Stimulated activated CD8-positive, alpha-beta memory T cell treated with anti-CD3 and anti-CD28 coated beads, Interleukin-4, amount 100 ng/mL, for 4 hours (primary cell): ENCODE data around the gene SLC66A2.
A peak's percentile ranks its signal among the peaks of the same experiment; 100 is the strongest.

Experiments used
- DNase-seq, 2 donors: peaks; one replicate each; pipeline ENCODE4 v3.0.0-alpha.2; 2020; ENCODE audit warnings: low read depth in 2 of 2, low spot score in 1 of 2

The SLC66A2 gene

DNA sequence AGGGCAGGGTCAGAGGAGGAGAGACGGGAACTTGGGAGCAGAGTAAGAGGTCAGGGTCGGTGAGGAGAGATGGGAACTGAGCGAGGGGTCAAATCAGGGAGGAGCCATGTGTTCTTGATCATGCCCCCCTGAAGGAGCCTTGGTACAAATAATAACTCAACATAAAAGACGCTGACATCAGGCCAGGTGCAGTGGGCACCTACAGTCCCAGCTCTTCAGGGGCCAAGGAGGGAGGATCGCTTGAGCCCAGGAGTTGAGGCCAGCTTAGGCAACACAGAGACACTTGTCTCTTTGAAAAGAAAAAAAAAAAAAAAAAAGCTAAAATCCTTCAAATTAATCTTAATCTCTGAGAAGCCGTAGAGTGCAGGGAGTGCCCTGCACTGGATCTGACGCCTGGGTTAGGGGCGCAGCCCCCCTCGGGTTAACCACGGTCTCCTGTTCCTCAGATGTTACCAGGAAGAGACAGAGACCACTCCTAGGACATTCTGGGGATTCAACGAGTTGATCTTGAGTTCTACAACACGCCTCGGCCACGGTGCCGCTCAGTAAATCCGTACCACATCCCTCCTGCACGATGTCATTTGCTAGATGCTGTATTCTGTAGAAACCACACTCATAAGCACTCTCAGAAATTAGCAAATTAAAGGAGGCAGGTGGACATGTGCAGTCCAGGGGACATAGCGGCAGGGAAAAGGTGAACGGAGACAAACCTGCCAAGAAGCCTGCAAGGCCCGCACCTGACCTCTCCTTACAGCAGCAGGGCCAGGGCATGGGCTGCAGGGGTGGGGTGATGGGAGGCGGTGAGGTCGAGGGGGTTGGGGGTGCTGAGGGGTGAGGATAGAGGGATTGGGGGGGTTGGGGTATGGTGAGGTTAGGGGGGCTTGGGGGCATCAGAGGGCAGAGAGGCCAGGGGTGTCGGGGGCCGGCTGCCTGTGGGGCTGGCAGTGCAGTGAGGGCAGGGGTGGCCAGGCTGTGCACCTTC lies 29.2 kb downstream of the SLC66A2 start:
- DNase-seq = no peak

DNA sequence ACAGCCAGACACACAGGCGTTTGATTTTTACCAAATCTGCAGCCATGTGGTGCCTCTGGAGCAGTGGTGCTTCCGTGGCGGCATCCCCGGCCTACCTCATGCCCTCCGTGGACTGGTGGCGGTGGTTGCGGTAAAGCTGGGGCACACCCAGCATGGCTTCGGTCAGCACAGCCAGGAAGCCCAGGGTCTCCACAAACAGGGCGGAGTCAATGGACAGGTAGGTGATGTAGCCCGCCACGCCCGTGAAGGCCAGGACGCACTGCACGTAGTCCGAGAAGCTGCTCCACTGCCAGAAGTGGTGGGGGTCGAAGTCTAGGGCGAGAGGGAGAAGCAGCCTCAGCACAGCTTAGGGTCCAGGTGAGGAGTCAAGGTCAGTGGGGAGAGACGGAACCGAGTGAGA lies 32.4 kb downstream of the SLC66A2 start:
- DNase-seq = no peak

DNA sequence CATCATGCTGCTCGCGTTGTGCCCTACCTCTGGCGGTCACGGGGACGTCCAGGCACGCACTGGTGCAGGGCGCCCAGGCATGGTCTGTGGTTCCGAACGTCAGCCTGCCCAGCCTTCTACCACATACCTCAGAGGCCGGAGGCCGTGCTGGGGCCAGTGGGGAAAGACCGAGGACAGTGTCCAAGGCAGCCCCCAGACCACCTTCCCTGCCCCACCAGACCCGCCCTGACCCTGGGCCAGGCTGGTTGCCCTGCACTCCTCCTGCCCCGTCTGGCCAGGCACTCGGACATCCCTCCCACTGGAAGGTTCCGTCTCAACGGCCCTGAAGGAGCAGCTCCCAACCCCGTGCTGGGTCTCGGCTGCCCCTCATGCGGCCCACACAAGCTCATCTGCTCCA lies 32.8 kb downstream of the SLC66A2 start:
- DNase-seq = no peak

DNA sequence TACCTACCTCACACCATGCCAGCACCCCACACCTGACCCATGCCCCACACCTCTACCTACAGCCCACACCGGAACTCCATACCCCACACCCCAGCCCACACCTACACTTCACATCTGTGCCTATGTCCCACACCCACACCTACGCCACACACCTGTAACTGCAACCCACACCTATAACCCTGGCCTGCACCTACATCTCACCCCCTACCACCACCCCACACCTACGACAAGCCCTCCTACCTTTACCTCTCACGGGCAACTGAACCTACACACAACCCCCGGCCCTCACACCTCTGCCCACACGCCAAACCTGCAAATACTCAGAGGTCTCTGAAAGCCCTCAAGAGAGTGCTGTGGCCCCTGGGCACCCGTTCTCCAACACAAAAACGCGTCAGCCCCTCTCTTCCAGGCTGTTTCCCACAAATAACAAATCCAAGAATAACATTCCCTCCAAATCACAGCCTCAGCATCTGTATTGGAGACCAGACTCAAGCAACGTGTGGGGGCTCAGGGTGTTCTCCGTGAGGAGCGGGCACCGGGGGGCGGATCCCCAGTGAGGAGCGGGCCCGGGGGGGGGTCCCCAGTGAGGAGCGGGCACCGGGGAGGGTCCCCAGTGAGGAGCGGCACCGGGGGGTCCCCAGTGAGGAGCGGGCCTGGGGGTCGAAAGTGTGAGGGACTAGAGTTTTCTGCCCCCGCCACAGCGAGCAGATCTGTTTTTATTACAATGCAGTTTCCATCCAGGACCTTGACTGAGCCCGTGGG lies 33.4 kb downstream of the SLC66A2 start:
- no peak for DNase-seq

DNA sequence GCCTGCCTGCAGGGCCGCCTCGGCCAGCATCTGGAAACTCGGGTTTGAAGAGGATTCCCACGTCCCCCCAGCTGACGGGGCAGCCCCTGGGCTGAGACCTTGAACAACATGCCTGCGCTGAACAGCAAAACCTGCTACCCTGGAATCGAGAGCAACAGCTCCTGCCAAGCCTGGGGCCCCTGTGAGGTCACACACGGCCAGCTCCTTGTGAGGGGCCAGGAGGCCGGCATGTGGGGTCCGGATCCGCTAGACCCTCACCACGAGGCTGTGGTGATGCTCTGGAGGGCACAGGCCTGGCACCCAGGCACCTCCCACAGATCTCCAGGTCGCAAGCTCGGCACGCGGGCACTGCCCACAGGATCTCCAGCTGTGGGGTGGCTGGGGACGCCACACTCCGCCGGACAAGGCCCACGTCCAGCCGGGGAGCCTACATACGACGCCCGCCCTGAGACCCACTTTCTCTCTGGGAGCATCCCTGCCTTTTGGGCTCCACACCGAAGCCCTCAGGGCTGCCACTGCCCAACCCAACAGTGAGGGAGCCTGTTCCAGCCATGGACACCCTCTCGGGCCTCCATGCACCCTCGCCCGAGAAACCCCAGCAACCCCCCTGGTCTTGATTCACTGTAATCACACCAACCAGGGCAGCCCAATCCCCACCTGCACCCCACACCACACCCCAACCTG lies 34.1 kb downstream of the SLC66A2 start:
- DNase-seq = no peak

GRCh38 chr18:79916546-79917168 lies 34.8 kb downstream of the SLC66A2 start:
- DNase-seq = no peak

DNA sequence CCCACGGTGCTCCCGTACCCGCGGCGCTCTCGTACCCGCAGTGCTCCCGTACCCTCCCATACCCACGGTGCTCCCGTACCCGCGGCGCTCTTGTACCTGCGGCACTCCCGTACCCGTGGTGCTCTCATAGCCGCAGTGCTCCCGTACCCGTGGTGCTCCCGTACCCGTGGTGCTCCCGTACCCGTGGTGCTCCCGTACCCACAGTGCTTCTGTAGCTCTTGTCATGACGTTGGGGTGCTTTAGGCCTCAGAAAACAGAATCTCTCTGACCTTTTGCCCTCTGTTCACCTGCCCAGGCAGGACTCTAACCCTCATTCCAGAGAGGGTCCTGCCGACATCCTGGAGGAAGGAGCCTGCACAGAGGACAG lies 35.3 kb downstream of the SLC66A2 start:
- no peak for DNase-seq

- no peak for DNase-seq
Observed at GRCh38 chr18:79915161-79916127, 36.0 kb downstream of the SLC66A2 start.

DNA sequence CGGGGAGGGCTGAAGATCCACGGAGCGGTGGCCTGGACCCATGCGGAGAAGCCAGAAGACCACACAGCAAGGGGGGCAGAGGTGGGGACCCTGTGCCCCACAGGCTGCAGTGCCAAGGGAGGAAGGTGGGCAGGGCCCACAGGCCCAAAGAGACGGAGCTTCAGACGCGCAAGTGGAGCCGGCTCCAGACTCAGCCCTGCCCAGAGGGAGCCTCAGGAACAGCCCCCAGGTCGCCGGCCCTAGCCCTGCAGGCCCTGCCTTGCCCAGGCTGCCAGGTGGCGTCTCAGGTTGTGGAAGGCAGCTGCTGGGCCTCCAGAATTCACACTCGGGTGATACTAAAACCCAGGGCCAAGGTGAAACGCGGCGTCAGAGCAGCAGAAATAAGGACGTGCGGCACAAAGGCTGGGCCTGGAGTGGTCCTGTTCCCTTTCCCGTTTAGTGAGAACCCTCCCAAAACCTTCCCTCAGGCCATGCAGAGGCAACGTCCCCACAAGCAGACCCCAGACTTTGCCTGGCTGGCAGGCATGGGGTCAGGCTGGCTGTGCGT lies 36.8 kb downstream of the SLC66A2 start:
- DNase-seq = no peak

GRCh38 chr18:79912994-79913831 lies 38.2 kb downstream of the SLC66A2 start:
- no peak for DNase-seq

- DNase-seq = peak; percentile 10 to 11
Observed at GRCh38 chr18:79912409-79912991, 39.0 kb downstream of the SLC66A2 start.

DNA sequence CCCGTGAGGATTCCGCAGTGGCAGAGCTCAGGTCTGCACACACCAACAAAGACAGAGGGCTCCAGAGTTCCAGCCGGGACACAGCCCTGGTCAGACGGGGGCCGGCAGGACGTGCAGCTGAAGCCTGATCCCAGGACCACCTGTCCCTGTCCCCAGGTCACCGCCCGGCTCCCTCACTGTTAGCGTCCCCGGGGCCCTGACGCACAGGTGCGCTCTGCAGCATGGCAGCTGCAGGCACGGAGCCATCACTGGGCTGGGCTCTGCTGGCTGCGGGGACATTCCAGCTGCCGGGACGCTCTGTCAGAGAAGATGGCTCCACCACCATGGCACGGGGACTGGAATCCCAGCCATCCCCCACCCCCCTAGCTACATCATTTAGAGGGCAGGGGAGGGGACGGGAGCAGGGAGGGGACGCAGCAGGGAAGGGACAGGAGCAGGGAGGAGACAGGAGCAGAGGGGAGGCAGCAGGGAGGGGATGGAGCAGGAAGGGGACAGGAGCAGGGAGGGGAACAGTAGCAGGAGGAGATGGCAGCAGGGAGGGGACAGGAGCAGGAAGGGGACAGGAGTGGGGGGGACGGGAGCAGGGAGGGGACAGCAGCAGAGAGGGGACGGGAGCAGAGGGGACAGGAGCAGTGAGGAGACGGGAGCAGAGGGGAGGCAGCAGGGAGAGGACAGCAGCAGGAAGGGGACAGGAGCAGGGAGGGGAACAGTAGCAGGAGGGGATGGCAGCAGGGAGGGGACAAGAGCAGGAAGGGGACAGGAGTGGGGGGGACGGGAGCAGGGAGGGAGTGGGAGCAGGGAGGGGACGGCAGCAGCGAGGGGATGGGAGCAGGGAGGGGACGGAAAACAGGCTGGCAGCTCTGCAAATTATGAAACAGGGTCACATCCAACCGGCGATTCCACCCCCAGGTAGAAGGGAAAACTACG lies 39.8 kb downstream of the SLC66A2 start:
- DNase-seq = no peak

GRCh38 chr18:79910563-79911343 lies 40.7 kb downstream of the SLC66A2 start:
- DNase-seq = no peak

DNA sequence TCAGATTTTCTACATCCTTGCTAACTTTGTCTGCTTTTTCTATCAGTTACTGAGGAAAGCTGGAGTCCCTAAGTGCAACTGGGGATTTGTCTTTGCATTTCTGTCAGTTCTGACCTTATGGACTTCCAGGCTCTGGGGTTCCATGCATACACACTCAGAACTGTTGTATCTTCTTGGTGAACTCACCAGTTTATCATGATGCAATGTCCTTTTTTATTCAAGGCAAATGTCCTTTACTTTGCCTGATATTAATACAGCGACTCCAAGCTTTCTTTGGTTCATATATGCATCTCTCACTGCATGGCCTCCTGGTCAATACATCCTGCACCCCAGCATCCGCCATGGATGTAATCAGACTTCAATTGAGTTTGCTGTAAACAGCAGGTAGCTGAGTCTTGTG lies 44.7 kb downstream of the SLC66A2 start:
- no peak for DNase-seq

DNA sequence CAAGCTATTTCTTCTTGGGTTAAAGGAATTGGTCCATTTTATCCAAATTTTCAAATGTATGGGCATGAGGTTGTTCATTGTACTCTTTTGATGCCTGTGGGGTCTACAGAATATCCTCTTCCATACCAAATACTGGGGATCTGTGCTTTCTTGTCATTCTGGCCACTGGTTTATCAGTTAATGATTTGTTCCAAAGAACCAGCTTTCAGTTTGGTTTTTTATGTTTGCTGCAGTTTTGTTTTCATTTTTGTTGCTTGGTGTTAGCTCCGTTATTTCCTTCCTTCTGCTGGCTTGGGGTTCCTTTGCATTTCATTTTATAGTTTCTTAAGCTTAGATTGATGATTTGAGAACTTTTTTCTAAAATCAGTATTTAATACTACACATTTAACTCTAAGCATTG lies 45.5 kb downstream of the SLC66A2 start:
- DNase-seq = no peak

GRCh38 chr18:79905389-79905911 lies 46.0 kb downstream of the SLC66A2 start:
- DNase-seq = no peak
